Psoas muscle (tissue), 8 donors: ENCODE results near the gene STAM. TPM values are rescaled to one million over a fixed set of nuclear protein-coding genes. Genes with fewer than 3 reads are reported as not detected.

ENCODE experiments used
- ATAC-seq, 4 donors: fragments of 200-7000 bp; cut with Tn5 transposase; one replicate each; pipeline ENCODE4 v1.9.1; 2020; ENCODE audit warnings: moderate library complexity in 3 of 4, mild to moderate bottlenecking in 2 of 4
- DNase-seq, 2 donors: peaks; one replicate each; pipeline ENCODE4 v3.0.0-alpha.2; 2020
- H3K27ac ChIP-seq: fragments of 200-600 bp; one replicate; pipeline ENCODE4 v1.8.0; 2022
- H3K27me3 ChIP-seq, 3 donors: fragments of 200-600 bp in 1 of 3; one replicate each; pipeline versions ENCODE4 v1.6.1 to v1.8.0; 2013 to 2022; ENCODE audit warnings: low read length in 2 of 3, mild to moderate bottlenecking in 2 of 3, moderate library complexity in 1 of 3; ENCODE audit not compliant: insufficient read depth in 3 of 3
- H3K36me3 ChIP-seq, 2 donors: fragments of 200-600 bp in 1 of 2; one replicate each; pipeline versions ENCODE4 v1.6.1 to v1.8.0; 2013 to 2022; ENCODE audit warnings: low read depth in 1 of 2, mild to moderate bottlenecking in 1 of 2, moderate library complexity in 1 of 2; ENCODE audit not compliant: insufficient read depth in 1 of 2
- H3K4me1 ChIP-seq: fragments of 200-600 bp; one replicate; pipeline ENCODE4 v1.8.0; 2022
- H3K4me3 ChIP-seq: fragments of 200-600 bp; one replicate; pipeline ENCODE4 v1.8.0; 2022; ENCODE audit warnings: mild to moderate bottlenecking
- H3K9me3 ChIP-seq: fragments of 200-600 bp; one replicate; pipeline ENCODE4 v1.8.0; 2022
- CTCF ChIP-seq: fragments of 200-600 bp; IDR thresholded peaks from one replicate; pipeline ENCODE4 v1.8.0; 2022; ENCODE audit warnings: antibody characterized with exemption
- WGBS, 3 donors: extraction: QIAGEN DNeasy Blood & Tissue Kit; methylation state at CpG; one replicate each; pipeline versions ENCODE4 v1.1.6 to v1.1.7; 2013; 5-methylcytosine and 5-hydroxymethylcytosine counted together
- intact Hi-C, 2 donors: fragments of 100-400 bp; cut with DNase I; formaldehyde crosslinking; loops; one replicate each; pipeline versions ENCODE4 v1.11.0 to v1.14.2; 2022
- polyA plus RNA-seq, 3 donors: library from polyadenylated mRNA; stranded (reverse); fragments of 200-250 nt; gene quantifications; one replicate each; pipeline ENCODE4 v1.2.3, GENCODE V29; 2013
- total RNA-seq, 4 donors: library from RNA; stranded (reverse); fragmentation: NEBNext Ultra II Directional in 2 of 4; extraction: Animal tissue kit (Norgen Biotek cat#: 25700) in 2 of 4; gene quantifications; one replicate each; pipeline versions ENCODE4 v1.2.1 to v1.2.4, GENCODE V29; 2021 to 2023
- donor health status: healthy with polysubstance abuse.
- donor health status: DM: no; HTN: no; CAD: no; lungs with moderate emphysema.
- donor health status: Bipolar disorder and iron deficiency.
- donor health status: healthy.
- donor health status: DM: yes; HTN: yes; CAD: no.
- donor health status: DM: no; HTN: no; CAD: no.
- donor health status: DM: no; HTN: no; CAD: no.
- donor health status: DM: yes; HTN: yes; CAD: no.

STAM gene
- total and polyA plus RNA-seq, 7 donors: 16.3 to 42.4 (median 31.9) TPM

- TF ChIP-seq CTCF: no peak
- Histone ChIP-seq H3K27me3 (no peaks in the 10 kb centered on the region), H3K36me3 (peaks cover 0 to 19% of the 10 kb centered on the region in 2 donors), H3K4me1 (peaks cover 3% of the 10 kb centered on the region), H3K4me3 (no peak overlapping the region), H3K27ac (no peak overlapping the region), H3K9me3 (no peaks in the 10 kb centered on the region)
- 72 to 77% (median 73%) methylated on average over 3 of the region's 3 CpGs for WGBS, 3 donors
- intact Hi-C loops: loop anchor here (1.0 to 10.0 kb wide), 5 partner anchors 136 to 608 kb away; no protein-coding TSS in a partner anchor
- DNase-seq (no peak), ATAC-seq (no peak)
Observed at GRCh38 chr10:17606547-17607040, 37.4 kb upstream of the STAM start.

- Histone ChIP-seq H3K9me3 (no peaks in the 10 kb centered on the region), H3K27ac (no peak overlapping the region), H3K27me3 (no peaks in the 10 kb centered on the region), H3K4me1 (peaks cover 3% of the 10 kb centered on the region), H3K36me3 (peaks cover 0 to 19% of the 10 kb centered on the region in 2 donors), H3K4me3 (no peak overlapping the region)
- ATAC-seq: peak in 3 of 4 donors; percentile 38 to 43 (median 42)
- TF ChIP-seq CTCF: no peak
- DNase-seq: no peak
- 58 to 66% (median 61%) methylated on average over 2 of the region's 2 CpGs for WGBS, 3 donors
- intact Hi-C loops: loop anchor here (1.0 to 10.0 kb wide), 5 partner anchors 135 to 608 kb away; no protein-coding TSS in a partner anchor
Observed at GRCh38 chr10:17607060-17607459, 36.9 kb upstream of the STAM start.

- Histone ChIP-seq H3K4me1 (peaks cover 3% of the 10 kb centered on the region), H3K27ac (no peak overlapping the region), H3K4me3 (no peak overlapping the region), H3K27me3 (no peaks in the 10 kb centered on the region), H3K36me3 (peaks cover 0 to 15% of the 10 kb centered on the region in 2 donors), H3K9me3 (no peaks in the 10 kb centered on the region)
- WGBS, 3 donors: 56 to 65% (median 57%) methylated on average over 9 of the region's 9 CpGs
- peak; percentile 94 for TF ChIP-seq CTCF
- intact Hi-C loops: loop anchor here (1.0 to 10.0 kb wide), 5 partner anchors 135 to 607 kb away; no protein-coding TSS in a partner anchor
- DNase-seq (no peak), ATAC-seq (peak; percentile 78 to 94 (median 84))
Observed at GRCh38 chr10:17607603-17608332, 36.2 kb upstream of the STAM start.

GRCh38 chr10:17609523-17610079 lies 34.4 kb upstream of the STAM start:
- no peaks in the 10 kb centered on the region for H3K27me3 ChIP-seq
- no peak for ATAC-seq
- DNase-seq: no peak
- H3K36me3 ChIP-seq: peaks cover 0 to 2% of the 10 kb centered on the region in 2 donors
- 75 to 91% (median 79%) methylated on average over 13 of the region's 13 CpGs for WGBS, 3 donors
- peaks cover 3% of the 10 kb centered on the region for H3K4me1 ChIP-seq
- H3K4me3 ChIP-seq: no peak overlapping the region
- H3K27ac ChIP-seq: no peak overlapping the region
- intact Hi-C loops: loop anchor here (5.0 to 10.0 kb wide), 4 partner anchors 65 to 605 kb away; no protein-coding TSS in a partner anchor
- no peaks in the 10 kb centered on the region for H3K9me3 ChIP-seq
- no peak for TF ChIP-seq CTCF
